PC-3 (cell line): ENCODE results near the gene IGSF9B. TPM values are rescaled to one million over a fixed set of nuclear protein-coding genes. Genes with fewer than 3 reads are reported as not detected.

Source experiments
- ATAC-seq: fragments of 200-7000 bp; cut with Tn5 transposase; 2 replicates; pipeline ENCODE4 v1.9.1; 2020; ENCODE audit warnings: mild to moderate bottlenecking, moderate library complexity
- BruUV-seq: library from RNA; stranded (reverse); fragments of 400-500 nt; replicated peaks from 2 replicates; lab custom pipeline; 2021; lab: Mats Ljungman, UMichigan
- CTCF ChIA-PET: fragments of 300-600 bp; sonication (Branson Sonifier 250); formaldehyde crosslinking; loops from one replicate; lab custom pipeline; 2022; ENCODE audit warnings: antibody characterized with exemption; lab: Charles Lee
- POLR2A ChIA-PET: fragments of 300-600 bp; sonication (Branson Sonifier 250); formaldehyde crosslinking; loops from one replicate; lab custom pipeline; 2022; ENCODE audit warnings: antibody characterized with exemption; ENCODE audit not compliant: unreplicated experiment; lab: Charles Lee
- DNase-seq: peaks from one replicate; pipeline ENCODE4 v3.0.0-alpha.2; 2015
- H2AFZ ChIP-seq: fragments of 300-600 bp; sonication (generic); 2 replicates; pipeline ENCODE4 v1.6.0; 2016; ENCODE audit warnings: antibody characterized with exemption, low read length
- H3F3A ChIP-seq: fragments of 300-600 bp; sonication (generic); one replicate; pipeline ENCODE4 v1.6.0; 2017; ENCODE audit warnings: antibody characterized with exemption, low read length, control low read depth, mild to moderate bottlenecking; ENCODE audit not compliant: unreplicated experiment
- H3K27ac ChIP-seq: fragments of 300-600 bp; sonication (generic); 2 replicates; pipeline ENCODE4 v1.5.1; 2016; ENCODE audit warnings: mild to moderate bottlenecking, low read length
- H3K27me3 ChIP-seq: fragments of 300-600 bp; sonication (generic); 2 replicates; pipeline ENCODE4 v1.6.1; 2016; ENCODE audit warnings: low read length, mixed read lengths
- H3K36me3 ChIP-seq: fragments of 300-600 bp; sonication (generic); 2 replicates; pipeline ENCODE4 v1.6.1; 2016; ENCODE audit warnings: low read depth, mixed run types, low read length, mixed read lengths
- H3K4me1 ChIP-seq: fragments of 300-600 bp; sonication (generic); 2 replicates; pipeline ENCODE4 v1.5.1; 2016; ENCODE audit warnings: low read length; ENCODE audit not compliant: insufficient read depth
- H3K4me2 ChIP-seq: fragments of 300-600 bp; sonication (generic); 2 replicates; pipeline ENCODE4 v1.6.0; 2016; ENCODE audit warnings: low read length
- H3K4me3 ChIP-seq: fragments of 300-600 bp; sonication (generic); 2 replicates; pipeline ENCODE4 v1.5.1; 2016; ENCODE audit warnings: mild to moderate bottlenecking, low read length, mixed read lengths
- H3K79me2 ChIP-seq: fragments of 300-600 bp; sonication (generic); 2 replicates; pipeline ENCODE4 v1.6.1; 2017; ENCODE audit warnings: low read length, mixed read lengths
- H3K9ac ChIP-seq: fragments of 300-600 bp; sonication (generic); 2 replicates; pipeline ENCODE4 v1.6.0; 2016; ENCODE audit warnings: mild to moderate bottlenecking, low read length
- H3K9me2 ChIP-seq: fragments of 300-600 bp; sonication (generic); replicated peaks from 2 replicates; pipeline ENCODE4 v1.6.1; 2016; ENCODE audit warnings: mixed run types, low read length, mixed read lengths
- H3K9me3 ChIP-seq: fragments of 300-600 bp; sonication (generic); 2 replicates; pipeline ENCODE4 v1.6.1; 2016; ENCODE audit warnings: low read length, mixed read lengths
- H4K20me1 ChIP-seq: fragments of 300-600 bp; sonication (generic); 2 replicates; pipeline ENCODE4 v1.6.1; 2016; ENCODE audit warnings: low read length, mixed read lengths
- CTCF ChIP-seq: fragments of 300-600 bp; sonication (generic); conservative IDR thresholded peaks from 2 replicates; pipeline ENCODE4 v1.5.1; 2017; ENCODE audit warnings: antibody characterized with exemption, low read depth, mild to moderate bottlenecking, low read length
- EZH2 ChIP-seq: fragments of 300-600 bp; sonication (generic); IDR thresholded peaks from one replicate; pipeline ENCODE4 v1.6.1; 2017; ENCODE audit warnings: antibody characterized with exemption, mild to moderate bottlenecking, low read length; ENCODE audit not compliant: unreplicated experiment
- EZH2phosphoT487 ChIP-seq: fragments of 300-600 bp; sonication (generic); IDR thresholded peaks from 2 replicates; pipeline ENCODE4 v1.6.1; 2018; ENCODE audit warnings: mild to moderate bottlenecking, antibody characterized with exemption, low read length, borderline replicate concordance
- intact Hi-C: fragments of 100-400 bp; cut with micrococcal nuclease; formaldehyde crosslinking; loops from 2 replicates; pipeline ENCODE4 v1.9.0; 2023
- total RNA-seq: library from RNA; depleted of rRNA; stranded (reverse); fragments of >200 nt; gene quantifications from 2 replicates; pipeline ENCODE4 v1.2.3, GENCODE V29; 2014

IGSF9B gene
- total RNA-seq, 1 experiment from 2014 or later, result 0.58 TPM

GRCh38 chr11:133945087-133945974 lies 11.4 kb downstream of the IGSF9B start:
- no peaks in the 10 kb centered on the region for H3K9me2 ChIP-seq
- DNase-seq, result peak; percentile 28
- H3K9me3 ChIP-seq, result 0 out of 2 replicates have a peak, but pooled peaks cover 6% of the 10 kb centered on the region
- no peaks in the 10 kb centered on the region for H3K36me3 ChIP-seq
- CTCF ChIA-PET, result no interaction called here
- peak overlapping the region; percentile 8 for H3K4me2 ChIP-seq
- H3K27ac ChIP-seq, result no peak overlapping the region
- H3K9ac ChIP-seq, result no peak overlapping the region
- no peak overlapping the region for H3K4me3 ChIP-seq
- ATAC-seq, result peak; percentile 44
- H3K27me3 ChIP-seq, result no peaks in the 10 kb centered on the region
- H3K4me1 ChIP-seq, result no peaks in the 10 kb centered on the region
- intact Hi-C loops, result no loop called here
- no peaks in the 10 kb centered on the region for H4K20me1 ChIP-seq
- no TSS peak for BruUV-seq
- no peak overlapping the region for H2AFZ ChIP-seq
- no peaks in the 10 kb centered on the region for H3F3A ChIP-seq
- POLR2A ChIA-PET, result no interaction called here
- TF ChIP-seq EZH2phosphoT487 (no peak), EZH2 (no peak), CTCF (no peak)
- H3K79me2 ChIP-seq, result no peaks in the 10 kb centered on the region

GRCh38 chr11:133943950-133944698 lies 12.6 kb downstream of the IGSF9B start:
- BruUV-seq, result no TSS peak
- ChIA-PET CTCF (no interaction called here), POLR2A (no interaction called here)
- no peak overlapping the region for H3K27ac ChIP-seq
- no peaks in the 10 kb centered on the region for H3K79me2 ChIP-seq
- DNase-seq (no peak), ATAC-seq (no peak)
- no peaks in the 10 kb centered on the region for H3K27me3 ChIP-seq
- no peaks in the 10 kb centered on the region for H3F3A ChIP-seq
- no peaks in the 10 kb centered on the region for H4K20me1 ChIP-seq
- no peaks in the 10 kb centered on the region for H3K36me3 ChIP-seq
- no peak overlapping the region for H3K4me3 ChIP-seq
- H3K9me2 ChIP-seq, result no peaks in the 10 kb centered on the region
- H3K4me2 ChIP-seq, result no peak overlapping the region
- H3K9ac ChIP-seq, result no peak overlapping the region
- H3K4me1 ChIP-seq, result no peaks in the 10 kb centered on the region
- H2AFZ ChIP-seq, result no peak overlapping the region
- intact Hi-C loops, result no loop called here
- H3K9me3 ChIP-seq, result 0 out of 2 replicates have a peak, but pooled peaks cover 6% of the 10 kb centered on the region
- no peak for TF ChIP-seq EZH2phosphoT487
- TF ChIP-seq CTCF, result no peak
- no peak for TF ChIP-seq EZH2
